ENCODE results near the gene ELL. TPM values are rescaled to one million over a fixed set of nuclear protein-coding genes. Genes with fewer than 3 reads are reported as not detected.

Gene ELL
- total and polyA plus RNA-seq, 8 donors = 4.1 to 88.7 (median 11.2) TPM

DNA sequence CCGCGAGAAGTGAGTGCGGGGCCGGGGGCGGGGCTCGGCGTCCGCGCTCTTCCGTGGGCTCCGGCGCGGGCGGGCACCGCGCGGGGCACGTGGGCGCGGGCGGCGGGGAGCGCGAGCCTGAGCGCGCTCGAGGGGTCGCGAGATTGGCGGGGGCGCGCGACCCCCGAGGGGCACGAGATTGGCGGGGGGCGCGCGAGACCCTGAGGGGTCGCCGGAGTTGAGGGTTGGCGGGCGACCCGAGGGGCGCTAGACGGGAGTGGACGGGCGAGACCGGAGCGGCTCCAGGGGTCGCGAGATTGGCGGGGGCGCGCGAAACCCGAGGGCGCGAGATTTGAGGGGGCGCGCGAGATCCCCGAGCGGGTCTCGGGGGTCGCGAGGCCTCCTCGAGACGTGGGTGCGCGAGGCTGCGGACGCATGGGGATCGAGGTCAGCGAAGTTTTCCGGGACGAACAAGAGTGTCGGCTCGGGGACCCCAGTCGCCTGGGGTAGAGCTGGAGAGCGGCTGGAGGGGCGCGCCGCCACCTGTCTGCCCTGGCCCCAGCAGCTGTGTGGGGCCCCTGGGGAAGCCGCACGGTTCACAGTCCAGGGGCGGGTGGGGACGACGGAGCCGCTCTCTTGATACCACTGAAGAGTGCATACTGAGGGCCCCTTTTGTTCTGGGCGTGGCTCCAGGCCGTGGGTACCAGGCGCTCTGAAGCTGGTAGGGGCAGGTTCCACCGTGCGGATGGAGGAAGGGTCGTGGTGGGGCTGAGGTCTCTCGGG is 102.0 kb downstream of the ELL start:
- peaks cover 66 to 94% (median 93%) of the 10 kb centered on the region in 4 donors for H3K4me1 ChIP-seq
- H3K9me3 ChIP-seq = no peaks in the 10 kb centered on the region
- peaks cover 0 to 35% (median 22%) of the 10 kb centered on the region in 3 donors for H3K27me3 ChIP-seq
- peak overlapping the region; percentile 65 to 69 (median 68) for H3K4me3 ChIP-seq
- H3K27ac ChIP-seq = peak overlapping the region; percentile 73 to 92 (median 85)
- no peaks in the 10 kb centered on the region for H3K36me3 ChIP-seq
- intact Hi-C loops (cut with DNase I; ENCODE audit: low total_unique reads) = no loop called here
- TF ChIP-seq, protein P1, sequence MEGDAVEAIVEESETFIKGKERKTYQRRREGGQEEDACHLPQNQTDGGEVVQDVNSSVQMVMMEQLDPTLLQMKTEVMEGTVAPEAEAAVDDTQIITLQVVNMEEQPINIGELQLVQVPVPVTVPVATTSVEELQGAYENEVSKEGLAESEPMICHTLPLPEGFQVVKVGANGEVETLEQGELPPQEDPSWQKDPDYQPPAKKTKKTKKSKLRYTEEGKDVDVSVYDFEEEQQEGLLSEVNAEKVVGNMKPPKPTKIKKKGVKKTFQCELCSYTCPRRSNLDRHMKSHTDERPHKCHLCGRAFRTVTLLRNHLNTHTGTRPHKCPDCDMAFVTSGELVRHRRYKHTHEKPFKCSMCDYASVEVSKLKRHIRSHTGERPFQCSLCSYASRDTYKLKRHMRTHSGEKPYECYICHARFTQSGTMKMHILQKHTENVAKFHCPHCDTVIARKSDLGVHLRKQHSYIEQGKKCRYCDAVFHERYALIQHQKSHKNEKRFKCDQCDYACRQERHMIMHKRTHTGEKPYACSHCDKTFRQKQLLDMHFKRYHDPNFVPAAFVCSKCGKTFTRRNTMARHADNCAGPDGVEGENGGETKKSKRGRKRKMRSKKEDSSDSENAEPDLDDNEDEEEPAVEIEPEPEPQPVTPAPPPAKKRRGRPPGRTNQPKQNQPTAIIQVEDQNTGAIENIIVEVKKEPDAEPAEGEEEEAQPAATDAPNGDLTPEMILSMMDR (IDR thresholded peaks at IDR 0.05) = no peak
- no peak for TF ChIP-seq POLR2AphosphoS5 (IDR thresholded peaks at IDR 0.05)
- no peak for TF ChIP-seq POLR2A (IDR thresholded peaks at IDR 0.05)
- TF ChIP-seq EP300 (IDR thresholded peaks at IDR 0.05) = no peak
- DNase-seq = peak in 1 of 2 donors; percentile 85
- WGBS, 5 donors = 1 to 4% (median 1%) methylated on average over 25 to 97 of the region's 97 CpGs

DNA sequence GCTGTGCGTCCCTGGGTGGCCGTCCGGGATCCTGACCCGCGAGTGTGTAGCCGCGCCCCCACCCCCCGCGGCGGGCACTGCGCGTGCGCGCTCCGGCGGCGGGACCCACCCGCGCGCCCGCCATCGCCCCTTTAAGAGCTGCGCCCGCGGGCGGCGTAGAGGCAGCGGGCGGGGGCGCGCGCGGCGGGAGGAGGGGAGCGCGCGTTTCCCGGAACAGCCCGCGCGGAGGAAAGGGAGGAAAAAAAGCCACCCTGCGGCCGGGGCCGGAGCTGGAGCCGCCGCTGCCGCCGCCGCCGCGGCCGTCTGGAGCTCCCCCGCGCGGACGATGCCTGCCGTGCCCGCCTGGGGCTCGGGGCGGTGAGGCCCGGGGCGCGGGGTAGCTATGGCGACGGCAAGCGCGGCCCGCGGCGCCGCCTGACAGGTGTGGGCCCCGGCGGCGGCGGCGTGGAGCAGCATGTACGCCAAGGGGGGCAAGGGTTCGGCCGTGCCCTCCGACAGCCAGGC is 102.6 kb downstream of the ELL start, which contains the start of gene SSBP4:
Gene SSBP4, plus strand, starts transcription at position 204 of the 504 bp plus-strand sequence. Its CDS starts 251 bp downstream, at position 455.
- intact Hi-C loops (cut with DNase I; ENCODE audit: low total_unique reads) = no loop called here
- Histone ChIP-seq H3K36me3 (no peaks in the 10 kb centered on the region), H3K4me1 (peaks cover 73 to 94% (median 93%) of the 10 kb centered on the region in 4 donors), H3K27me3 (peaks cover 0 to 35% (median 22%) of the 10 kb centered on the region in 3 donors), H3K9me3 (no peaks in the 10 kb centered on the region), H3K4me3 (peak within 1 kb of the TSS; percentile 65 to 69 (median 68)), H3K27ac (peak within 1 kb of the TSS; percentile 84 to 95 (median 90))
- peak; percentile 76 to 93 for DNase-seq
- 0 to 2% (median 1%) methylated on average over 20 to 80 of the region's 80 CpGs for WGBS, 5 donors
- no peak for TF ChIP-seq POLR2A (IDR thresholded peaks at IDR 0.05)
- TF ChIP-seq EP300 (IDR thresholded peaks at IDR 0.05) = no peak
- TF ChIP-seq POLR2AphosphoS5 (IDR thresholded peaks at IDR 0.05) = peak; percentile 8 to 64 (median 28)
- TF ChIP-seq, protein P1 (IDR thresholded peaks at IDR 0.05) = peak in 3 of 7 experiments; percentile 12 to 52 (median 24)

DNA sequence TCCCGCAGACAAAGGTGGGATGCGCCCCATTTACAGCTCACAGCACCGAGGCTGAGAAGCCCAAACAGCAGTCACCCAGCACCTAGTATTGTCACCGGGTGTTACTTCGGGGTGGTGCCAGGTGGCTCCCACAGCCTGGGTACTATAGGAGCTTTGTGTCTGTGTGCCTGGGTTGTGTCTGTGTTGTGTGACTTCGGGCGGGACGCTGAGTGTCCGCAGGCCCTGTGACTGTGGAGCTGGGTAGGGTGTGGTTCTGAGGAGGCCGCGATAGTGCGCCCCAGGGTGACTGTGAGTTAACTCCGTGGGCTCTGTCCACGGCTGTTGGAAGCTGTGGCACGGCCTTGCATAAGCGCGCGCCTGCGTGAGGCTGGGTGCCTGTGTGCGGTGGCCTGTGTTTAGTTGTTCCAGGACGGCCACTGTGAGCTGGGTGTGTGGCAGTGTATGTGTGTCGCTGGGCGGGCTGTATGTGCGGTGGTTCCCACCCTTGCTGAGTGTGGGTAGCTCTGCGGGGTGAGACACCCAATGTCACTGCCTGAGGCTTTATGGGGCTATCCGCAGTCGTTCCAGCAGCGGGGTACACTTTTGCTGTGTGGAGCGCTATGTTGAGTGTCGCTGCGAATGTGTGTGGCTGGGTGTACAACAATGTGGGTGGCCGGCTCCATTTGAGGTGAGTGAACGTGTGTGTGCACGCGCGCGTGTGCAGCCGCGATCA is 103.2 kb downstream of the ELL start:
- Histone ChIP-seq H3K27ac (peak overlapping the region; percentile 84 to 95 (median 90)), H3K9me3 (no peaks in the 10 kb centered on the region), H3K27me3 (peaks cover 0 to 35% (median 22%) of the 10 kb centered on the region in 3 donors), H3K36me3 (no peaks in the 10 kb centered on the region), H3K4me1 (peaks cover 74 to 91% (median 89%) of the 10 kb centered on the region in 4 donors), H3K4me3 (peak overlapping the region; percentile 65 to 69 (median 68))
- TF ChIP-seq POLR2A (IDR thresholded peaks at IDR 0.05) = no peak
- no peak for TF ChIP-seq EP300 (IDR thresholded peaks at IDR 0.05)
- TF ChIP-seq, protein P1 (IDR thresholded peaks at IDR 0.05) = no peak
- TF ChIP-seq POLR2AphosphoS5 (IDR thresholded peaks at IDR 0.05) = no peak
- no peak for DNase-seq
- intact Hi-C loops (cut with DNase I; ENCODE audit: low total_unique reads) = no loop called here
- WGBS, 5 donors = 7 to 33% (median 10%) methylated on average over 10 to 39 of the region's 39 CpGs

DNA sequence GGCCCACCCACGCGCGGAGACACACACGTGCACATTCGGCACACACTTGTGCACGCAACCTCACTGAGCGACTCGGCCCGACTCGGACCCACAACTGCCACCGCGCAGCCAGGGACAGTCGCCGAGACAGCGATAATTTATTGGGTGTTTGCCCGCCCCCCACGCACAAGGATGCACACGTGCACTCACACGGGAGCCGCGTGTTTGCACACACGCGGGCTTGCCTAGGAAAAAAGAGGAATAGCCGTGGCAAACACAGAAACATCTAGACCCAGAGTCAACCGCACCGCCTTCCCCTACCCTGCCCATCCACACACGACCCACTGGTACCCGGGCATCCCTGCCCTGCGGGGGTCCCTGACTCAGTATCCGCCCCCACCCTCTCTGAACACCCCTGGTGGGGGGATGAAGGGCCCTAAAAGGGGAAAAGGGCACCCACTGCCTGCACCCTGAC is 103.8 kb downstream of the ELL start:
- H3K4me3 ChIP-seq = peak overlapping the region; percentile 36 to 69 (median 52)
- no peak for TF ChIP-seq POLR2A (IDR thresholded peaks at IDR 0.05)
- TF ChIP-seq EP300 (IDR thresholded peaks at IDR 0.05) = no peak
- no peak for TF ChIP-seq POLR2AphosphoS5 (IDR thresholded peaks at IDR 0.05)
- TF ChIP-seq, protein P1 (IDR thresholded peaks at IDR 0.05) = no peak
- DNase-seq = no peak
- WGBS, 5 donors = 8 to 17% (median 9%) methylated on average over 20 to 30 of the region's 30 CpGs
- peaks cover 68 to 85% (median 83%) of the 10 kb centered on the region in 4 donors for H3K4me1 ChIP-seq
- no peaks in the 10 kb centered on the region for H3K9me3 ChIP-seq
- H3K27ac ChIP-seq = peak overlapping the region; percentile 84 to 95 (median 90)
- intact Hi-C loops (cut with DNase I; ENCODE audit: low total_unique reads) = no loop called here
- peaks cover 0 to 35% (median 22%) of the 10 kb centered on the region in 3 donors for H3K27me3 ChIP-seq
- H3K36me3 ChIP-seq = no peaks in the 10 kb centered on the region
